HG03196 (cell line): ENCODE data around the gene IFNG.

Experiments
- ATAC-seq: cut with Tn5 transposase; IDR thresholded peaks from one replicate; pipeline ENCODE4 v1.9.1; 2021; ENCODE audit not compliant: unreplicated experiment

The IFNG gene

DNA sequence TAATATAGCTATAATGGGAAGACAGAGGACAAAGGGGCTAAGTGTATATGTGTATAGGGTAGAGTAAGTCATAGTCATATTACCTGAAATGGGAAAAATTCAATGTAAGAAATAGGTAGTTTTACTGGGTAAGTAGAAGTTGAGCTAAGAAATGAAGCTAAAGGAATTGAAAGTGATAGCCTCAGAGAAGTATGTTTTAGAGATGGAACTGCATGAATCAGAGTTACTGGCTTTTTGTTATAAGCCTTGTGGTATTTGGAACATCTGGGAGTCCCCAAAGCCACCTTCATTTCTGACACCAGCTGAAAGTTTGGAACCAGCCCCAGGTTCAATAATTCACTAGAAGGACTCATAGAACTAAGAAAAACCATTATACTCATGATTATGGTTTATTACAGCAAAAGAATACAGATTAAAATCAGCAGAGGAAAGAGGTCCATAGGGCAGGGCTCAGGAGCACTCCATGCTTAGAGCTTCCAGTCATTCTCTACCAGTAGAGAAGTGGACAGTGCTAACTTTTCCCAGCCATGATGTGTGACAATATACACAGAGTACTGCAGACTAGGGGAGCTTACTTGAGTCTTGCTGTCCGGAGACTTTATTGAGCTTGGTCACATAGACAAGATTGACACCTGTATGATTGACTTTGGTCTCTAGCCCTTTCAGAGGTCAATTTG is 9.8 kb upstream of the IFNG start:
- ATAC-seq = no peak

DNA sequence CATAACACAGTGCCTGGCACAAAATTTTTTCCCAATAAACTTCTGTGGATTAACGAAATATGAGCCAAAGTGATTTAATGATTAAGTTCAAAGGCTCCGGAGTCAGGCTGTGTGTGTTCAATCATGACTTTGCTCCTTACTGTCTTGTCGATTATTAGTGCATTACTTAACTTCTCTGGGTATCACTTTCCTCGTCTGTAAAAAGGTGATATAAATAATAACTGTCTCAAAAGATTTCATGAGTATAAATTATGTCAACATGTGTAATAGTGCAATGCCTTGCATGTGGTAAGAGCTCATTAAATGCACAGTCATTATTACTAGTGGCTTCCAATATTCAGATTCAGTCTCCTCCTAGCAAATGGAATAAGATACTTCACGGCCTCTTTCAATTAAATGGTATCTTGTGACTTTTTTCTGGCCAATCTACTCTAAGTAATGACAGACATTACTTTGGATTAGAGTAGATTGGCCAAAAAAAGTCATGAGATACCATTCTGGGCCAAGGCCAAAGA is 6.8 kb upstream of the IFNG start:
- no peak for ATAC-seq

DNA sequence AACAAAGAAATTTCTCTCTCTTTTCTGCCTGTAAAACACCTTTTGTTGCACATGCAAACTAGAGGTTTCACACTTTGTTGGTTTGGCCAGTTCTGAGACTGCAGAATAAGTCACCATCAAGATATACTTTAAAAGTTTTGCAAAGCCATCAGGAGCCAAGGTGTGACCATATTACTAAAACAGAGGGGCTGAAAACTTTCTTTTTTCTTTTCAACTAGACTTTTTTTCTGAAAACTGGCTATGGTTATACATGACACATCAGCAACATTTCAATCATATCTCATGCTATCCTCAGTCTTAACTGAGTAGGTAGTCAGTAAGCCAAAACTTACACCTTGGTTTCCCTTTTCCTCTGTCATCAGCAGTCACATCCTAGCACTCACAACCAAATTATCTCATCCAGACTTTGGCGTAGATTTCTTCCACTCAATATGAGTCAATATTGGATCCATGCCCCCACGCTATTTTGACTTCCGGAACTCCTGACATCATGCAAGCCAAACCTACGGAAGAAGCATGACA is 4.1 kb upstream of the IFNG start:
- ATAC-seq = peak; percentile 69

DNA sequence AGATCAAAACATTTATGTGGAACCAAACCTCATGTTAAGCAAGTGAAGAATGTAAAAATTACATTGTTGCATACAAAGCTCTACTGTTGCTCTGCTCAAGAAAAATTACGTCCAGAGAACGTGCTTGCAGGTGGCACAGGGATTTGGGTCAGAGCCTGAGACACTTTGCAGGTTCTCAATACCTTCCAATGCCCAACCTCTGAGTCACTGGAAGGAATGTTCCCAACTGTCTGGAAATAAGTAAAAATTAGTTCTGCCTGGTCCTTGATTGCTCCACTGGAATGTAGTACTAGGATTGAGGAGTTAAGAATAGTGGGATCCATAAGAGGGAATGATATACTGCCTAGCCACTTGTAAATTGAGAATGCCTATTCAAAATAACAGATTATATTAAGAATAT is 2.8 kb upstream of the IFNG start:
- no peak for ATAC-seq

DNA sequence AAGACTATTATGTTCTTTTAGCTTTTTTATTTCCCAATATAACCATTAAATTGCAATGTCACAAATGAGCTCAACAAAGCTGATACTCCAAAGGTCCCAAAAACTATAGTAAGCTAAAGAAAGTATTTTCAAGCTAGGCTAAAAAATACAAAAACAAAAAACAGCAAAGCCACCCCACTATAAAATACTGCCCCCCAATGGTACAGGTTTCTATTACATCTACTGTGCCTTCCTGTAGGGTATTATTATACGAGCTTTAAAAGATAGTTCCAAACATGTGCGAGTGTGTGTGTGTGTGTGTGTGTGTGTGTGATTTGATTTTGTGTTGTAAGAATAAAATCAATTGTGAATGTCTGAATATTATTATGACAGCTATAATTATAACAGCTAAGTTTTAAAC is 1.1 kb downstream of the IFNG start:
- ATAC-seq = no peak

DNA sequence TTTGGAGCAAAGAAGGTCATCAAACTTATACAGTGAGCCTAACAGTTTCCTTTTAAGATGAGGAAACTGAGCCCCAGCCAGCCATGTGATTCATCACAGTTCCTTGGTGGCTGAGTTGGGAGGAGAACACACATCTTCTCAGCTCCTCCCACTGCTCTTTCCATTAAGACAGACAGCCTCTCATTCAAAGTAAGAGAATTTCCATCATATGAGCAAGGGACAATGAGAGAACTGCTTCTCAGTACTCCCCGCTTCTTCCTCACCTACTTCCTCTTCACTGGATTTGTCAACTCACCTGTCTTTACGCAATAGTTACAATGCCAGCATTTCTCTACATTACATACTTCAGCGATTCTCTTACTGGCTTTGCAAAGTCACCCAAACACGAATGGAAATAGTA is 2.2 kb downstream of the IFNG start:
- ATAC-seq = no peak

DNA sequence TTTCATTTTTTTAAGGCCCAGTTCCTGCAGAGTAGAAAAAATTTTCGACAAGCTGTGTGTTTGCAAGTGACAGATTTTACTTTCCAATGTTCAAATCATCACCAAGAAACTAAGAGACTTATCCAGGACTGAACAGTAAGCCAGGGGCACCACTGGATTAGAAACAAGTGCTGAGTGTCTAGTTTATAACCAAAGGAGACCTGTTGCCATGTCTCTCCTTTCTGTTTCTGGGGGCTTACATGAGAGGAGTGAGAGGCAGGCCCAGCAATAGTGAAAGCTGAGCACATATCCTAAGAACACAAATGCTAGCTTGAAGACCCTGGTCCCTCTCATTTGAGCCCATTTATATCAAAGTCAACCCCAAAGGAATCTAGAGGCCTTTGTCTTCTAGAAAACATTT is 2.9 kb downstream of the IFNG start:
- ATAC-seq = no peak

DNA sequence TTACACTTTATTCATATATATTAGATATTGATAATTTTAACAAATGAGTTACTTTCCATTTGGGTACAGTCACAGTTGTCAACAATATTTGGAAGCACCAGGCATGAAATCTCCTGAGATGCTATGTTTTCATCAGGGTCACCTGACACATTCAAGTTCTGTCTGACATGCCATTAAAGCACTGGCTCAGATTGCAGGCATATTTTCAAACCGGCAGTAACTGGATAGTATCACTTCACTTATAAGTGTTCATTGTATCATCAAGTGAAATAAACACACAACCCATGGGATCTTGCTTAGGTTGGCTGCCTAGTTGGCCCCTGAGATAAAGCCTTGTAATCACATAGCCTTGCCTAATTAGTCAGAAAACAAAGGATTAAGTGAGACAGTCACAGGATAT is 4.8 kb downstream of the IFNG start:
- no peak for ATAC-seq

DNA sequence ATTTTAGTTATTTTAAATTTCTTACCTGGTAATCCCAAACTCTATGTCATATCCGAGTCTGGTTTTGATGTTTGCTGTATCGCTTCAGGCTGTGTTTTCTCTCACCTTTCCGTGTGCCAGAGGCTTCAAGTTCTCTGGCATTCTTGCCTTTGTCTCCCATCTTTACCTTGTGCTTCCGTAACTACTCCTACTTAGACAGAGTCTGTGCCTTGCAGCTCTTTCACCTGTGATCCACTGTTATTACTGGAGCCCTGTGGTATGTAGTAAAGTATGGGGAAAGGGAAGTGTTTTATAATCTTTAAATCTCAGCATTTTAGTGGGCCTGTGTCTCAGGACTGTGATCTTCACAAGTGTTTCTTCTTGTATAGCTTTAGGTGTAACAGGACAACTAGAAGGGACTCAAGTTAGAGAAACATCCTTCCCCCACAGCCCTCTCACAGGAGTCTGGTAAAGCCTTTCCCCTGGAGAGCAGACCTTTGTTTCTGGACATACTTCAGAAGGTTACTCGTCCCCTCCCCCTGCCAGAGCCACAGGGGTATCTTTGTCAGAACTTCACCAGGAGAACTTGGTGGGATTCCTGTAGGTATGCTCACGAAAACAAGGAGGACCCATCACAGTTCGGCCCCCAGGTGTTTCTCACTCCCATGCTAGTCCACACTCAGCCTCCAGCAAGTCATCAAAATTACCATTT is 11.1 kb downstream of the IFNG start:
- no peak for ATAC-seq

DNA sequence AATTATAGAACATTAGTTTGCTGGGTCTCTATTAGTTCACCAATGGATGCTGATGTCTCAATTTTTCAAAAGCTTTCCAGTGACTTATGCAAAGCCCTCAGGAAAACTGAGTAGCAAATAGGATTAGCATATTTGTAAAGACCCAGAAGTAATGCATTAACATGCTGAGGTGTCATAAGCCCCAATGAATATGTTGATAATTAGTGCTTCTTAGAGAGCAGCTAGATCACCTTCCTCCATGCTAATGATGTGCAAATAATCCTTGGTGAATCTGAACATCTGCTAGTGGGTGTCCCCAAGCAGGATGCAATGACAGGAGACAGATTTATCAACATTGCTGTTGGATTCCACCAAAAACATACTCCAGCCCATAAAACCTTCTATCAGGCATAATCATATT is 19.0 kb downstream of the IFNG start:
- no peak for ATAC-seq

DNA sequence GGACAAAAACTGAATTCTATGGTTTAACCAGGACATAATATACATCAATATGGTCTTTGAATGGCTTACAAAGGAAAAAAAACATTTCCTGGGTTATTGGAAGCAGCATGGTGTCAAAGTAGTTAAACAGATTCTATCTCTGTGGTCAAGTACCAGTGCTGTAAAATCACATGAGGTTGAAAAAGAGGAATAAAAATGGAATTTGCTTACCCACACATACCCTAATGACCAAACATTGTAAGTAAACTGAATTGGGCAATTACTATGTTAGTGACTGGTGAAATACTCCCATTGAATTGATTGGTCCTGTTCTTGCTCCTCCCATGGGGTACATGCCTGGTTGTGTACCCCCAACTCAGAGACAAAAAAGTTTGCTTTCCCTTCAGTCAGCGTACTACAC is 19.6 kb downstream of the IFNG start:
- no peak for ATAC-seq

DNA sequence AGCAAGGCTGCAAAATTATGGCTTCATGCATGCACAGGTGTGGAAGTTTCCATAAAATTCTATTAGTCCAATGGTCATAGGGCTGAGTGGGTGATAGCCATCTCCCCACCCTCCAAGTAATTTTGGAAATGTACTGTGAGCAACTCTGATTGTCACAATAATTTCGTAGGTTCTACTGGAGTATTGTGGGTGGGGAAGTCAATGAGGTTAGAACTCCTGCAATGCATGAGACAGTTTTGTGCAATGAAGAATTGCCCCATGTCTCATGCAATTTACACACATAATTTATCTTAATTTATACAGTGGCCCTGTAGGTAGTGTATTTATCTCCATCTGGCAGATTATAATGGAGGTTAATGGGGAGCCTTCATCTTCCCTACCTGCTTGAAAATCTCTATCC is 20.5 kb downstream of the IFNG start:
- no peak for ATAC-seq

DNA sequence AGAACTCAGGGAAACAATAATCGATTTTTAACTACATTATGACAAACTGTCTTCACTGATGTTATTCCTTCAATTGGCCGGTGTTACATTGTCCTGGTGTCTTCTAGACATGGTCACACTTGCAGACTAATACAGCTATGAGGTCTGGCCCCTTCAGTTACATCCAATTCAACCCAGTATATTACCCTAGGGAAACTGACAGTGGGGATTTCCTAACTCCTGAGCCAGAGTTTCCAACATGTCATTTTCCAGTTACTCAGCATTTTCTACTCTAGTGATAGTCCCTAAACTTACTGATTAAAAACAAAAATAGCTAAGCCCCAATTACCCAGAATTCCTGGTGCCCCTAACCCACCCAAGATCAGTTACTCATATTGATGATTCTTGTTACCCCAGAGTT is 21.1 kb downstream of the IFNG start:
- ATAC-seq = no peak

DNA sequence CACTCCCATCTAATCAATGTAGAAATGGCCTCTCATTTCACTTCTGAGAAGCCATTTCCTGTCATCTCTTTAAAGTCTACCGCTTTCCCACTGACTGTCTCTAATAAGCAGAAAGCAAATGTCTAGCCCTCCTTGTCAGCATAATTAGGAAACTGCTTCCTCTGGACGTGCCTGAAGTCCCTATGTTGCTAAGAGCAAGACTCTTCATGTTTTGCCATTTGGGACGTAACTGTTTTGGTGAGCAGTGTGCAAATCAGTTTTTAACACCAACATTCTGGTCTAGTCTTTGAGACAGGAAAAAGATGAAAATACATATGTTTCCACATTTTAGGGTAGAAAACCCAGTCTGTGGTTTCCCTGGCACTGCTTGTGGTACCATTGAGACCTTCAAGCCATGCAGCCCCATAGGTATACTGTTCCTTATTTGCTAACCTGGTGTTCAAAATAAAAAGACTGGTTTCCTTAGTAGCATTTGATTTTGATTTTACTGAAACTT is 22.2 kb downstream of the IFNG start:
- ATAC-seq = no peak

DNA sequence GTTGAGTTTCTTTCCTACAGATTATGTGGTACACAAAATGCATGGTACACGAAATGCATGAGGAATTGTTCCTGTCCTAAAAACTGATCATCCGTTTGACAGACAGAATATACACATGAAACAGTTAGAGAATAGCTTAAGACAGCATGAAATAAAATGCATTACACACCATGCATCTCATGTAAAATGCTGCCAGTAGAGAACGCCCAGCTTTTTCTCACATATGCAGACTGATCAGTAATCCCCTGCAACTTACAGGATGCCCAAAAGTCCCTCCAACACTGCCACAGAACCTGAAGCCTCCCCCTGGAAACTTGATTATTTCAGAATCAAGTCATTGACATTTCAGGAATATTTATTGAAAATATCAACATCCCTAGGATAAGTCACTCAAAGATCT is 24.0 kb downstream of the IFNG start:
- no peak for ATAC-seq

DNA sequence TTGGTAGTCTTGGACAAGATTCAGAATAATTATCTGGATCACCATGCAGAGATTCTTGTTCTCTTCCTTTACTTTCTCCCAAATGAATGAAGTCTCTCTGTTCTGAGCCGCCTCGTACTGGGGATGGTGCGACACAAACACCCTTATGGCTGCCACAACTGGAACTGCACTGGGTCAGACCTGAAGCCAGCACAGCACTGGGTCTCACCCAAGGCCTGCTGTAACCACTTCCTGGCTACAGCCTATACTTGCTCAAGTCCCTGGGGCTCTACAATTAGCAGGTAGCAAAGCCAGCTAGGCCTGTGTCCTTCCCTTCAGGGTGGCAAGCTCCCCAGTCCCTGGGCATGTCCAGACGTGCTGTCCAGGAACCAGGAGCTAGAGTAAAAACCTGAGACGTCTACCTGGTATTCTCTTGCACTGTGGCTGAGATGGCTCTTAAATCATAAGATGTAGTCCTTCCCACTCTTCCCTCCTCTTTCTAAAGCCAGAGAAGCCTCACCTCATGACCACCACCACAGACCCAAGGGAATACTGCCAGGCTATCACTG is 27.6 kb downstream of the IFNG start:
- no peak for ATAC-seq

DNA sequence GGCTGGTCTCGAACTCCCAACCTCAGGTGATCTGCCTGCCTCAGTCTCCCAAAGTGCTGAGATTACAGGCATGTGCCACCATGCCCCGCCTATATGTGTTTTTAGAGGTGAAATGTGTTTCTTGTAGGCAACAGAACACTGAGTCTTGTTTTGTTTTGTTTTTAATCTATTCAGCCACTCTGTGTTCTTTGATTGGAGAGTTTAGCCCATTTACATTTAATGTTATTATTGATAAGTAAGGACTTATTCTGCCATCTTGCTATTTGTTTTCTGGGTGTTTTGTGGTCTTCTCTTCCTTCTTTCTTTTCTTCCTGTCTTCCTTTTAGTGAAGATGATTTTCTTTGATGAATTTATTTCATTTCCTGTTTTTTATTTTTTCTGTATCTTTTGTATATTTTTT is 29.6 kb downstream of the IFNG start:
- no peak for ATAC-seq

DNA sequence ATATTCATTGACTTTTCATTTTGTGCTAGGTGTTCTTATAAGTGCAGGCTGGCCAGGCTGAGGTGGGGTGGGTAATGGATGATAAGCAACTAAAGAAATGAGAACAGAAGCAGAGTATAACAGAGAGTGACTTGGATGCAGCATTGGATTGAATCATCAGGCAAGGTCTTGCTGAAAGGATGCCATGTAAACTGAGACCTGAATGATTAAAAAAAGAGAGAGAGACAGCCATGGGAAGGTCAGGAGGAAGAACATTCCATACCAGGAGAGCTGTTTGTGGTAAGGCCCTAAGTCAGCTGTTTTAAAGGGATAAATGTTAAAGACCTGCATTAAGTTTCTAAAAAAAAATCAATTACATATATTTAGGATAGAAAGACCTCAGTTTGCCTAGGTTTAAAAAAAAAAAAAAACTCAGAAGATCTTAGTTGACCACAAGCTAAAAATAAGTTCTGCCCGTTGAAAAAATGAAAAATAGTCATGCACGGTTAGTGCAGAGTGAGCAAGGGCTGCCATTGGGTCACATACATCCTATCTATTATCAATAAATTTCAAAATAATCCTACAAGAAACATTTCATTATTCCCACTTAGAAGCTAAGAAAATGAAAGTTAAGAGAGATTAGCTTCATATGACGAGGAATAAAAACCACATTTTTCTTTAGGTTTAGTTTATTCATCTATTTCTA is 37.2 kb downstream of the IFNG start:
- ATAC-seq = no peak

DNA sequence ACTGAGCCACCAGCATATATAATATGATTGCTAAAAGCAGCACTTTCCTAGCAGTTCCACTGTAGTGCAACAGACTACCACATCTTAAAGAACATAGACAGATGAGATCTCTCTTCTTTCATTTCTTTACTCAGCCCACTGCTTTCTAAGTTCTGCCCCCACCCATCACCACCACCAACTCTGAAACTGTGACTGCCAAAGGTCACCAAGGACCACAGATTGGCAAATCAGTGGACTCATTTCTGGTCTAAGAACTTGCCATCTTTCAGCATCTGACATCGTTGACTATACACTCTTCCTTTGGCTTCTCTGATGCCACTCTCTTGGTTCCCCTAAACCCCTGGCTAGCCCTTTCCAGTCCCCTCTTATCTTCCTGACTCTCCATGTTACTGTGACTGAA is 38.4 kb downstream of the IFNG start:
- no peak for ATAC-seq

DNA sequence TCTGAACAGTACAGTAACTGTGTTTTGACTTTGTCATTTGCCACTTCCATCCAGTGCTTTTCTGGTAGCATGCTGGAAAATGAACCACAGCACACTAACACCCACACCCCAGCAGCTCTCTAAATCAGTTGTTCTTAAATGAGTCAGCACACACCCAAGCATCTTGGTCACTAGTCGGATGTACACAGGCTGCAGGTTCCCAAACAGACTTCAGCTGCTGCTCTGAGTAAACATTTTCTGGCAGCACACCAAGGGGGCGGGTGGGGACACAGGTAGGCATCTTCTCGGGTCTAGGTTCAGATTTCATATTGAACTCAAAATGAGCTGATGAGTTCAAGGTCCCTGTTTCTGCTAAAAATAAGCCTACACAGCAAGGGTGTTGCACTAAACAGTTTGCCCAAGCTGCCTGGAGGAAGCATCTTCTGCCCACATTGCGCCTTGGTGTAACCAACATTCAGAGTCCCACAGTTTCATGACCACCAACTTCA is 39.8 kb downstream of the IFNG start:
- peak; percentile 91 for ATAC-seq

DNA sequence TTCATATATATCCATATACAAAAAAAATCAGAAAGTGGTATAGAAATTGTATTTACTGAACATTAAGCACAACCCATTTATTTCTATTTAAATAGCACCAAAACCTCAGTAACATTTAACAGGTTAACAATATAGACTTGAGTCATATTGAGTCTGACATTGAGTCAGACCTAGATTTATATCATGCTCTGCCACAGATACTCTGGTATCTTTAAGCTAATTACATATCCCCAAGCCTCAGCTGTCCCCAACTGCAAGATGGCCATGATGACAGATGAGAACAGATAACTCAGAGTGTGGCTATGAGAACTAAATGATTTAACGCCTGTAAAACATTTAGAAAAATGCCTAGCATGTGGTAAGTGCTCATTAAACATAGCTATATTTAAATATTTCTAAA is 40.3 kb downstream of the IFNG start:
- ATAC-seq = peak; percentile 60
